Ishikawa (cell line): ENCODE results near the gene ACACB.

Source experiments
- CEBPB ChIP-seq: IDR thresholded peaks from 2 replicates; pipeline ENCODE4 v1.6.1; 2012
- CREB1 ChIP-seq: IDR thresholded peaks from 2 replicates; pipeline ENCODE4 v1.6.1; 2012; ENCODE audit warnings: low read depth
- EGR1 ChIP-seq: IDR thresholded peaks from 2 replicates; pipeline ENCODE4 v1.6.1; 2012
- EP300 ChIP-seq: IDR thresholded peaks from 2 replicates; pipeline ENCODE4 v1.6.1; 2012; ENCODE audit warnings: borderline replicate concordance
- FOXM1 ChIP-seq: IDR thresholded peaks from 2 replicates; pipeline ENCODE4 v1.6.1; 2012; ENCODE audit warnings: low read depth, borderline replicate concordance
- MAX ChIP-seq: IDR thresholded peaks from 2 replicates; pipeline ENCODE4 v1.6.1; 2012
- NFIC ChIP-seq: IDR thresholded peaks from 2 replicates; pipeline ENCODE4 v1.6.1; 2012
- RAD21 ChIP-seq: IDR thresholded peaks from 2 replicates; pipeline ENCODE4 v1.6.1; 2012; ENCODE audit warnings: low read depth
- TAF1 ChIP-seq: IDR thresholded peaks from 2 replicates; pipeline ENCODE4 v1.6.1; 2012; ENCODE audit warnings: low read depth, mild to moderate bottlenecking
- TCF12 ChIP-seq: IDR thresholded peaks from 2 replicates; pipeline ENCODE4 v1.6.1; 2012; ENCODE audit warnings: low read depth
- TEAD4 ChIP-seq: IDR thresholded peaks from 2 replicates; pipeline ENCODE4 v1.6.1; 2012
- YY1 ChIP-seq: IDR thresholded peaks from 2 replicates; pipeline ENCODE4 v1.6.1; 2012; ENCODE audit warnings: low read depth
- ZBTB7A ChIP-seq: IDR thresholded peaks from 2 replicates; pipeline ENCODE4 v1.6.1; 2012; ENCODE audit warnings: low read depth
- TF ChIP-seq, protein P1 (sequence below): IDR thresholded peaks from 2 replicates; pipeline ENCODE4 v1.6.1; 2012; ENCODE audit warnings: low read depth, mild to moderate bottlenecking
- TF ChIP-seq, protein P2 (sequence below): IDR thresholded peaks from 2 replicates; pipeline ENCODE4 v1.6.1; 2012

The ACACB gene

GRCh38 chr12:109305547-109305946 is 189.2 kb downstream of the ACACB start:
- no peak for TF ChIP-seq EGR1
- TF ChIP-seq CREB1, result no peak
- no peak for TF ChIP-seq ZBTB7A
- no peak for TF ChIP-seq EP300
- no peak for TF ChIP-seq NFIC
- no peak for TF ChIP-seq RAD21
- TF ChIP-seq TAF1, result no peak
- TF ChIP-seq CEBPB, result no peak
- TF ChIP-seq, protein P1, sequence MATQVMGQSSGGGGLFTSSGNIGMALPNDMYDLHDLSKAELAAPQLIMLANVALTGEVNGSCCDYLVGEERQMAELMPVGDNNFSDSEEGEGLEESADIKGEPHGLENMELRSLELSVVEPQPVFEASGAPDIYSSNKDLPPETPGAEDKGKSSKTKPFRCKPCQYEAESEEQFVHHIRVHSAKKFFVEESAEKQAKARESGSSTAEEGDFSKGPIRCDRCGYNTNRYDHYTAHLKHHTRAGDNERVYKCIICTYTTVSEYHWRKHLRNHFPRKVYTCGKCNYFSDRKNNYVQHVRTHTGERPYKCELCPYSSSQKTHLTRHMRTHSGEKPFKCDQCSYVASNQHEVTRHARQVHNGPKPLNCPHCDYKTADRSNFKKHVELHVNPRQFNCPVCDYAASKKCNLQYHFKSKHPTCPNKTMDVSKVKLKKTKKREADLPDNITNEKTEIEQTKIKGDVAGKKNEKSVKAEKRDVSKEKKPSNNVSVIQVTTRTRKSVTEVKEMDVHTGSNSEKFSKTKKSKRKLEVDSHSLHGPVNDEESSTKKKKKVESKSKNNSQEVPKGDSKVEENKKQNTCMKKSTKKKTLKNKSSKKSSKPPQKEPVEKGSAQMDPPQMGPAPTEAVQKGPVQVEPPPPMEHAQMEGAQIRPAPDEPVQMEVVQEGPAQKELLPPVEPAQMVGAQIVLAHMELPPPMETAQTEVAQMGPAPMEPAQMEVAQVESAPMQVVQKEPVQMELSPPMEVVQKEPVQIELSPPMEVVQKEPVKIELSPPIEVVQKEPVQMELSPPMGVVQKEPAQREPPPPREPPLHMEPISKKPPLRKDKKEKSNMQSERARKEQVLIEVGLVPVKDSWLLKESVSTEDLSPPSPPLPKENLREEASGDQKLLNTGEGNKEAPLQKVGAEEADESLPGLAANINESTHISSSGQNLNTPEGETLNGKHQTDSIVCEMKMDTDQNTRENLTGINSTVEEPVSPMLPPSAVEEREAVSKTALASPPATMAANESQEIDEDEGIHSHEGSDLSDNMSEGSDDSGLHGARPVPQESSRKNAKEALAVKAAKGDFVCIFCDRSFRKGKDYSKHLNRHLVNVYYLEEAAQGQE, result no peak
- no peak for TF ChIP-seq TCF12
- no peak for TF ChIP-seq YY1
- TF ChIP-seq TEAD4, result no peak
- no peak for TF ChIP-seq MAX
- TF ChIP-seq, protein P2, sequence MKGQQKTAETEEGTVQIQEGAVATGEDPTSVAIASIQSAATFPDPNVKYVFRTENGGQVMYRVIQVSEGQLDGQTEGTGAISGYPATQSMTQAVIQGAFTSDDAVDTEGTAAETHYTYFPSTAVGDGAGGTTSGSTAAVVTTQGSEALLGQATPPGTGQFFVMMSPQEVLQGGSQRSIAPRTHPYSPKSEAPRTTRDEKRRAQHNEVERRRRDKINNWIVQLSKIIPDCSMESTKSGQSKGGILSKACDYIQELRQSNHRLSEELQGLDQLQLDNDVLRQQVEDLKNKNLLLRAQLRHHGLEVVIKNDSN, result no peak
- no peak for TF ChIP-seq FOXM1

GRCh38 chr12:109307051-109307450 is 190.7 kb downstream of the ACACB start:
- TF ChIP-seq TAF1, result no peak

DNA sequence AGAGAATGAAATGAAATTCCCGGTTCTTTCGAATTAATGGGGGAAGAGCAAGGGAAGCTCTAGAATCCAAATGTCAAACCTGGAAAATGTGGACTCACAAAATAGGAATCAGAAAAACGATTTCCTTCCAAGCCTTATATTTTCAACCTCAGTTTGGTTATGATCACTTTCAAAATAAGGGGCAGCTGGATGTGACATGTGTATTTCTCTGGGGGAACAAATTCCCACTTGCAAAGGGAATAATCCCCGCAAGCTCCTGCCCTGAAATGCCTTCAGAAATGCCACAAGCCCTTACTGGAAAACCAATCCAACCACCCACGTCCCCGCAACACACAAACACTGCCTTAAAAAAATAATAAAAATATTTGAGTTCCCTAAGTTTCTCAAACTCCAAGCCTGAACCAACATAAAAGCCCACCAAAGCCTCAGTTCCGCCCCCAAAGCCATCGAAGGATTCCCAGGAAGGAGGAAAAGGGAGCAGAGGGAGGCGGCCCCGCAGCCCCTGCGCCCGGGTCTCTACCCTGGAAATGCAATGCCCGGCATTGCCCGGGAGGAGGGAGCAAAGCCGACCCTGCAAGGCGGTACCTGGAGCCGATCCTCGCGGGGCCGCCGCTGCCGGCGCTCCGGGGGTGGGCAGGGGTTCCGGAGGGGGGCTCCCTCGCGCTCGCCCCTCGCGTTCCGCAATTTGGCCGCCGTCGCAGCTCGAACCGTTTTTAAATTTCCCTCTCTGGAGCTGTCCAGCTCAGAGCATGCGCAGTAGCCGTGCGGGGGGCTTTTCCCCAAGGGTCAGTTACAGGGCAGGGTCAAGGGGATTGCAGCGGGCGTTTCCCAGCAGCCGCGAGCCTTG is 192.4 kb downstream of the ACACB start, which contains the start of gene FOXN4:
Gene FOXN4 (minus strand): TSS at position 751 of the 847 bp plus-strand sequence. CDS start 963 bp downstream, outside the sequence.
- TF ChIP-seq EGR1 (no peak), TAF1 (no peak), MAX (0 out of 2 replicates have a peak, but pooled peaks have one; percentile 43), FOXM1 (no peak), YY1 (no peak), TEAD4 (no peak), CREB1 (no peak), ZBTB7A (peak; percentile 58; the same call in 1 of the 2 replicates), EP300 (no peak), NFIC (no peak)
- TF ChIP-seq, protein P2, result no peak
- TF ChIP-seq, protein P1, result peak; percentile 76

GRCh38 chr12:109309381-109310246 is 193.2 kb downstream of the ACACB start:
- TF ChIP-seq MAX (peak; percentile 62), RAD21 (no peak)

DNA sequence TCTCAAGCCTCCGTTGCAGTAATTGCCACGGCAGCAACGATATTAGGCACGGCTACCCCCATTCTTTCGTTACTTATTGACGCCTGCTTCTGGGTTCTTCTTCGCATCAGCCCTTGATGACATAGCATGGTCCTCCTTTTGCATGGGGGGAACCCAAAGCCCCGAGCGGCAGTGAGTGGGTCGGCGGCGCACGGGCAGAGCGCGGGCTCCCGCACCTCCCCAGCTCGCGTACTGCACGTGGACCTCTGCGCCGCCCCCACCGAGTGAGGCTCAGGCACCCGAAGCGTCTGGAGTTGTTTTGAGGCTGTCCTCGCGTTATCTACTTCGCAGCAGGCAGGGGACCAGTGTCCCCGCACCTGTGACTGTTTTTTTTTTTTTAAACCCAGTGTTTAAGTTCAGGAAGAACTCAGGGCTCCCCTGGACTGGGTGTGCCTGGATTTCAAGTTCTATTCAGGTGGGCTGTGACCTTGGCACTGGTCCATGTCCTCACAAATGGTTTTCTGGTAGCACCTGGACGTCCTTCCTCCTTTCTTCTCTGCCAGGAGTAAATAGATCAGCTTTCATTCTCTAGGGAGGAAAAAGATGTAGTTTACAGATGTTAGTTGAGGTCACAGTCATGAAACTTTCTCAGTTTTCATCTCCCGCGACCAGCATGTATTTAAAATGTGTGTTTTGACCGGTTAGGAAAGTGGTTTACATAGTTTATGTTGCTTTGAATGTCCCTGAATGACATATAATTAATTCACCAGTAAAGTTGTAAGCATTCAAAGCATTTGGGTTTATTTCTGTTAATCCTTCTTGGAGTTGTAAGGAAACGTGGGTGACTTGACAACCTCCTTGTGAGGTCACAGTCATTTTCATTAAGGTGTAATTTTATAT is 194.1 kb downstream of the ACACB start:
- TF ChIP-seq MAX (peak; percentile 90), CREB1 (no peak), NFIC (peak; percentile 38; the same call in 1 of the 2 replicates)
